HFFc6 (cell line): ENCODE results near the gene POLN. TPM values are rescaled to one million over a fixed set of nuclear protein-coding genes. Genes with fewer than 3 reads are reported as not detected.

ENCODE experiments used
- DNase-seq: peaks from one replicate; pipeline ENCODE4 v3.0.0-alpha.2; 2018
- H3K27ac Mint-ChIP-seq: 2 replicates; pipeline ENCODE4 v1.8.0; 2020; ENCODE audit warnings: mild to moderate bottlenecking, mixed read lengths
- H3K27me3 Mint-ChIP-seq: 2 replicates; pipeline ENCODE4 v1.8.0; 2021; ENCODE audit warnings: mild to moderate bottlenecking, moderate library complexity, mixed read lengths; ENCODE audit not compliant: insufficient read depth
- H3K36me3 Mint-ChIP-seq: 2 replicates; pipeline ENCODE4 v1.8.0; 2021; ENCODE audit warnings: low read depth, mixed read lengths
- H3K4me1 Mint-ChIP-seq: 2 replicates; pipeline ENCODE4 v1.8.0; 2020; ENCODE audit warnings: low read depth, mixed read lengths
- H3K4me3 Mint-ChIP-seq: 2 replicates; pipeline ENCODE4 v1.8.0; 2020; ENCODE audit warnings: mild to moderate bottlenecking, moderate library complexity, mixed read lengths
- H3K9me3 Mint-ChIP-seq: 2 replicates; pipeline ENCODE4 v1.8.0; 2020; ENCODE audit warnings: mild to moderate bottlenecking, mixed read lengths
- CTCF ChIP-seq: fragments of 200-600 bp; sonication (generic); IDR thresholded peaks from 2 replicates; pipeline ENCODE4 v1.5.0; 2021; ENCODE audit warnings: antibody characterized with exemption, mild to moderate bottlenecking
- total RNA-seq, 6 experiments: library from RNA; stranded (reverse); fragmentation: NEBNext Ultra II Directional; extraction: Animal tissue kit (Norgen Biotek cat#: 25700); gene quantifications; 2 replicates in 1 of 6; 3 replicates in 5 of 6; pipeline ENCODE4 v1.2.3, GENCODE V29; 2021

POLN gene
- total RNA-seq, 6 experiments from 2014 or later, result 1.5 to 3.4 (median 2.2) TPM

GRCh38 chr4:2071912-2072867, 169.7 kb downstream of the POLN start:
- Mint-ChIP-seq H3K4me3 (no peak overlapping the region), H3K27ac (no peak overlapping the region), H3K9me3 (no peaks in the 10 kb centered on the region), H3K36me3 (no peaks in the 10 kb centered on the region), H3K27me3 (peaks cover 3% of the 10 kb centered on the region), H3K4me1 (no peaks in the 10 kb centered on the region)
- no peak for DNase-seq
- TF ChIP-seq CTCF, result no peak

DNA sequence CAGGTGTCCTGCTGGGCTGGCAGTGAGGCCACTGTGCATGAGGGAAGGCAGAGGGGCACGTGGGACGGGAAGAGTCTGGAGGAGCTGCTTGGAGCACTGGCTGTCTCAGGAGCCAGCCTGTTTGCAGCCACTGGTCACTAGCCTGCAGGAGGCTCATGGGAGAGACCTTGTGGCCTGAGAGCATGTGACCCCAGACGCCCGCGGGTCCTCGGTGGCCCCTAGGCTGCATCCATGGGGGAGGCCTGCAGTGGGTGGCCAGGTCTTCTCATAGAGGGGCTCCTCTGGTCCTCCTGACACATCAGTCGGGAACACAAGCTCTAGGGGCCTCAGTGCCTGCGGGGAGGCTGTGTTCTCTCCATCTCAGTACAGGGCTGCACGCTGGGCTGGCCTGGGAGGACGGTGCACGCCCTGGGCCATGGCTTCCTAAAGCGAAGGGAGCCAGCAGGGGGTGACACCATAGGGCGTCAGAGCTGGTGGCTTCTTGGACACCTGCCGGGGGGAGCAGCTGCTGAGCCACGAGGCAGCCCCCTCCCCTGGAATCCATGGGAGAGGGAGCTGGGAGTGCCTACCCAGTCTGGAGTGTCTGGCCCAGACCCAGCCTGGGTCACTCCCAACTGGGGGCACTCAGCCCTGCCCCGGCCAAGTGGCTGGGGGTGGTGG, 170.5 kb downstream of the POLN start:
- no peak for TF ChIP-seq CTCF
- no peaks in the 10 kb centered on the region for H3K9me3 Mint-ChIP-seq
- H3K27ac Mint-ChIP-seq, result no peak overlapping the region
- H3K36me3 Mint-ChIP-seq, result no peaks in the 10 kb centered on the region
- H3K4me1 Mint-ChIP-seq, result no peaks in the 10 kb centered on the region
- no peak for DNase-seq
- no peak overlapping the region for H3K4me3 Mint-ChIP-seq
- peaks cover 3% of the 10 kb centered on the region for H3K27me3 Mint-ChIP-seq

DNA sequence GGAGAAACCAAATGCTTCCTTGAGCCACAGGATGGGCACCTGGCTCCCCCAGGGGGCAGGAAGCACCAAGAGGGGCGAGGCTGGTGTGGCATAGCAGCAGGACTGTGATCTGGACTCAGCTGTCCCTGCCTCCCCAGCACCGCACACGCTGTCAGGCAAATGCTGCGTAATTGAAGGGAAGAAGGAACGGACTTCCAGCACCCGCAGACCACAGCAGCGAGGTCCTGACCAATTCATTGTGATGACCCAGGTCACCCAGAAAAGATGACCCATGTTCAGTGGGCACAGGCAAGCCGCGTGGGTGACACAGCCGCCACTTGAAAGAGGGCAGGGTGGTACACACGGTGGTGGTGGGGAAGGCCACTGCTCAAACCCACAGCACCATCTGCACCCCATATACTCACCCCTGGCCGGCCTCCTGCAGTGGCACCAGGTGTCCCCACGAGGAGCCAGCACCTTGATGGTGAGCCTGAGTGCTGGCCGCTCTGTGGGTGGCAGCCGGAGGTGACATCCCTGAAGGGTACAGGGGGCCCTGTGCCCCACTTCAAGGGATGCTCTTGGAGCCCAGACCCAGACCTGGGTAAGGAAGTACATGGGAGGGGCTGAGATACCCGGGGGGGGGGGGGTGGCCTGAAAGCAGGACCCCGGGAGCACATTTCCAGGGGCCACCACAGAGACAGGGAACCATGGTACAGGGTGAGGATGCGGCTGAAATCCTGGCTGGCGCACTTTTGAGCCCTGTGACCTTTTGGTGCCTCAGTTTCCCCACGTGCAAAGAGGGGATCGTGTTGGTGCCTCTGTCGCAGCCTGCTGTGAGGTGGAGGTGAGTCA, 171.3 kb downstream of the POLN start:
- Mint-ChIP-seq H3K27ac (no peak overlapping the region), H3K4me3 (no peak overlapping the region), H3K4me1 (no peaks in the 10 kb centered on the region), H3K27me3 (peaks cover 3% of the 10 kb centered on the region), H3K9me3 (no peaks in the 10 kb centered on the region), H3K36me3 (no peaks in the 10 kb centered on the region)
- no peak for TF ChIP-seq CTCF
- no peak for DNase-seq

DNA sequence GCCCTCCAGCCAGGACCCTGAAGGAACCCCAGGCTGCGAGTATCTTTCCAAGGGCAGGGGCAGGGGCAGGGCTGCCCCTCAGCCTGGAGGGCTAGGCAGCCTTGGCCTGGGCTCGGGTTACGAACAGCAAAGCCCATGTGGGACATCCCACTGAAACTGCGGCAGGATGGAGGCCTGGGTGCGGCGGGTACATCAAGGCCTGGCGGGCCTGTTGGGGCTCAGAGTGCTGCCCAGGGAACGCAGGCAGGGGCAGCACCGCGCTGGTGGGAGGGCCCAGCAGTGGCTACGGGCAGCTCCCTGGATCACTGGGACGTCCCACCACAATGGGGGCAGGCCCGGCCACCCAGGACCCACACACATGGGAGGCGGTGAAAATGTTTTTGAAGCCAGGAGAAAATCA, 171.9 kb downstream of the POLN start:
- no peaks in the 10 kb centered on the region for H3K4me1 Mint-ChIP-seq
- no peaks in the 10 kb centered on the region for H3K36me3 Mint-ChIP-seq

More for the DNA sequence above, 171.9 kb downstream of the POLN start:
- TF ChIP-seq CTCF, result no peak
- Mint-ChIP-seq H3K27me3 (peaks cover 3% of the 10 kb centered on the region), H3K4me3 (no peak overlapping the region), H3K27ac (no peak overlapping the region), H3K9me3 (no peaks in the 10 kb centered on the region)
- DNase-seq, result no peak
